GM10266 (cell line): ENCODE data around the gene FOXC1.

ENCODE experiments used
- DNase-seq: peaks from one replicate; pipeline ENCODE4 v3.0.0; 2012; ENCODE audit errors: extremely low spot score
- CTCF ChIP-seq: IDR thresholded peaks from 2 replicates; pipeline ENCODE4 v1.5.1; 2012; ENCODE audit warnings: mild to moderate bottlenecking, low read depth; ENCODE audit not compliant: control insufficient read depth, insufficient read depth; ENCODE audit errors: missing control alignments

The FOXC1 gene

DNA sequence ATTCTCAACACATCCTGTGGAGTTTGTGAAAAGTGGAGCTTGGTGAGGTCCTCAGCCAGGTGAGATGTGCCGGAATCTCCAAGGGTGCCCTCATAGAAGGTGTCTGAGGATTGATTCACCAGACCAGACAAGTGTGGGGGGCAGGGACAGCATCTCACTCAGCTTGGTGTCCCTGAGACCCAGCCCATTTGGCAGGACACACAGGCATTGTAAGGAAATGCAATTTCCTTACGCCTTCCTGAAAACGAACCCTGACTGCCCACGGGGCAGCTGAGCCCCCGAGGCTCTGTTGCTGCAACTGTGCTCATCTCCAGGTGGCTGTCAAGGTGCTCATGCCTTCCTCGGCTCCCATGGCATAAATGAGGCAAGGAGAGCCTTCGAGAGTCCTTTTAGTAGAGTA, 33.4 kb downstream of the FOXC1 start:
- DNase-seq: no peak
- no peak for TF ChIP-seq CTCF

GRCh38 chr6:1643830-1644445, 34.2 kb downstream of the FOXC1 start:
- DNase-seq: no peak

GRCh38 chr6:1644516-1645060, 34.9 kb downstream of the FOXC1 start:
- TF ChIP-seq CTCF: no peak
- no peak for DNase-seq

More at GRCh38 chr6:1643830-1644445, 34.2 kb downstream of the FOXC1 start:
- TF ChIP-seq CTCF: no peak

GRCh38 chr6:1645466-1646185, 35.9 kb downstream of the FOXC1 start:
- DNase-seq: no peak
- TF ChIP-seq CTCF: no peak

DNA sequence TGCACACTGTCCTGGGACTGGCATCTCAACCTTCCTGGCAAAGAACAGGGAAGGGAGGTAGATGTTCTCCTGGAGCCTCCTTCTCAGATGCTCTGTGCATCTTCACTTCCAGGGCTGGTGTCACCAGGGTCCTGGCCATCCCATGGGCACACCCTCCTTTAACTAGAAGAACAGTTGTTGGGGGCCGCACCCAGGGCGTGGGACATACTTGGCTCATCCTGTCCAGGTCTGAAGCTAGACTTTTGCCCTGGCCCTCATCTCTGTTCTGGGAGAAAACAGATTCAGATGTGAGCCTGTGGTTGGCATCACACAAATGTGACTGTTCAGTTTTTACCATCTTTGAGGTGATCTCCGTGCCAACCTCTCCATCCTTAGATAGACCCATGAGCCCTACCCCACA, 41.6 kb downstream of the FOXC1 start:
- no peak for TF ChIP-seq CTCF
- no peak for DNase-seq

- TF ChIP-seq CTCF: no peak
- no peak for DNase-seq
Observed at GRCh38 chr6:1652842-1653241, 43.1 kb downstream of the FOXC1 start.

- TF ChIP-seq CTCF: no peak
- no peak for DNase-seq
Observed at GRCh38 chr6:1654054-1654453, 44.3 kb downstream of the FOXC1 start.
